ENCODE results near the gene PTPRZ1. TPM values are rescaled to one million over a fixed set of nuclear protein-coding genes. Genes with fewer than 3 reads are reported as not detected.

PTPRZ1 gene
- total RNA-seq, 4 donors from 2014 or later, result 3.5 to 26.4 (median 11.0) TPM

DNA sequence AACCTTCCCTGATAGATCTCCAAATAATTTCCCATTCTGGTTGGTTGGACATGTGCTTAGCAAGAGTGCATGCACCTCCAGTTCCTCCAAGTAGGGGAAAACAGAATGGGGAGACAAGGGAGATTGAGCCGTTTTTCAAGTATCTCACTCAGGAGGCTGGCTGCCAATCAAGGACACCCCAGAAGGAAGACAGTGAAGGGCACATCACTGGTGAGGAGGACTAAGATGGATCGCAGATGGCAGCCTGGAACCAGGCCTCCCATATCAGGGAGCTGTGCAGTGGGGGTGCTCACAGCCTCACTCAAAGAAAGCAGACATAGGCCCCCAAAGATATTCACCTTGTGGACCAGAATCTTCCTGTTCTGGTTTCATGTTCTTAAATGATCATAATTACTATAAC is 31.2 kb downstream of the PTPRZ1 start:
- Histone ChIP-seq H3K4me3 (no peak overlapping the region), H3K4me1 (no peaks in the 10 kb centered on the region), H3K36me3 (no peaks in the 10 kb centered on the region), H3K27me3 (no peaks in the 10 kb centered on the region), H3K27ac (no peak overlapping the region), H3K9me3 (no peaks in the 10 kb centered on the region)
- no peak for DNase-seq (ENCODE audit: low spot score in 2 of 2)
- TF ChIP-seq, protein P1, sequence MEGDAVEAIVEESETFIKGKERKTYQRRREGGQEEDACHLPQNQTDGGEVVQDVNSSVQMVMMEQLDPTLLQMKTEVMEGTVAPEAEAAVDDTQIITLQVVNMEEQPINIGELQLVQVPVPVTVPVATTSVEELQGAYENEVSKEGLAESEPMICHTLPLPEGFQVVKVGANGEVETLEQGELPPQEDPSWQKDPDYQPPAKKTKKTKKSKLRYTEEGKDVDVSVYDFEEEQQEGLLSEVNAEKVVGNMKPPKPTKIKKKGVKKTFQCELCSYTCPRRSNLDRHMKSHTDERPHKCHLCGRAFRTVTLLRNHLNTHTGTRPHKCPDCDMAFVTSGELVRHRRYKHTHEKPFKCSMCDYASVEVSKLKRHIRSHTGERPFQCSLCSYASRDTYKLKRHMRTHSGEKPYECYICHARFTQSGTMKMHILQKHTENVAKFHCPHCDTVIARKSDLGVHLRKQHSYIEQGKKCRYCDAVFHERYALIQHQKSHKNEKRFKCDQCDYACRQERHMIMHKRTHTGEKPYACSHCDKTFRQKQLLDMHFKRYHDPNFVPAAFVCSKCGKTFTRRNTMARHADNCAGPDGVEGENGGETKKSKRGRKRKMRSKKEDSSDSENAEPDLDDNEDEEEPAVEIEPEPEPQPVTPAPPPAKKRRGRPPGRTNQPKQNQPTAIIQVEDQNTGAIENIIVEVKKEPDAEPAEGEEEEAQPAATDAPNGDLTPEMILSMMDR (IDR thresholded peaks at IDR 0.05), result no peak
- TF ChIP-seq POLR2A (IDR thresholded peaks at IDR 0.05) (no peak), EP300 (IDR thresholded peaks at IDR 0.05) (no peak)
- 84 to 98% methylated on average over 2 of the region's 2 CpGs for WGBS, 2 donors

DNA sequence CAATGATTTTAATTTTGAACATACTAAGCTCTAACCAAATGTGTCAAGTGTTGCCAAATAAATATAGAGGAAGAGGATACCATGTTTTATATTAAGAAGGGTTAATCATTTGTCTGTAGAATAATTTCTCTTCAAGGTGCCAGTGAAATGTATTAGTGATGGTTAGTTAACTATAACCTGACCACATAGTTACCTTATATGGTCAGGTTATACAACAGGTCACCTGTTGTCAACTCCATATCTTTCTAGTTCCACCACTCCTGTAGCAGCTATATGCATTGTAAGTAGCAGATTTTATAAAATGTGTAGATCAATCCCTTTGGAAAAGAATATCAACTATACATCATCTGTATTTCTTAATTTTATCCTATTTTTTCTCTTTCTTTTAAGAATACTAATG is 35.1 kb downstream of the PTPRZ1 start:
- no peaks in the 10 kb centered on the region for H3K4me1 ChIP-seq
- DNase-seq (ENCODE audit: low spot score in 2 of 2), result no peak
- no peak overlapping the region for H3K4me3 ChIP-seq
- H3K36me3 ChIP-seq, result no peaks in the 10 kb centered on the region
- no peak overlapping the region for H3K27ac ChIP-seq
- H3K9me3 ChIP-seq, result no peaks in the 10 kb centered on the region
- TF ChIP-seq EP300 (IDR thresholded peaks at IDR 0.05), result no peak
- TF ChIP-seq, protein P1 (IDR thresholded peaks at IDR 0.05), result no peak
- no peak for TF ChIP-seq POLR2A (IDR thresholded peaks at IDR 0.05)
- no peaks in the 10 kb centered on the region for H3K27me3 ChIP-seq

DNA sequence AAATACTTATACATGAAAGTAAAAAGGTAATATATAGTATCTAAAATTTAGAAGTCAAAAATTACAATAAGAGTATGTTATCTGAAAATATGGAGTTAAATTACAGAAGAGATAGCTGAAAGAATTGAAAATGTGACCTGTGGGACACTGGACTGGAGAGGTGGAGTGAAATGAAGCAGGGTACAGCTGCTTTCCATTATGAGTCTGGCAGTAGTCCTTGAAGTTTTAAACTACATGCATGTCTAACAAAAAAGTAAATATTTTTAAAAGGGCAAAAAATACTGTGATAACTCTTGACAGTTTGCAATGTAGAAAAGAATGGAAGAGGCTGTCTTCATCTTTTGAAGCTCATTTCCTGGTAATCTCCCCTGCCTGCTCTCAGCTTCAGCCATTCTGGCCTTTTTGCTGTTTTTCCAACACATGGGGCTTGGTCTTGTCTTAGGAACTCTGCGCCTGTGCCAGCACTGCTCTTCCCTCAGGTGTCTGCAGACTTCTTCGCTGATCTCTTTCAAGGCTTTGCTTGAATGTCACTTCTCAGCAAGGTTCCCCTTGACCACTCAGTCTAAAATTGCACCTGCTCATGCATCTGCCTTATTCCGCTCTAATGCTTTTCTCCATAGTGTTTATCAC is 36.9 kb downstream of the PTPRZ1 start:
- WGBS, 2 donors, result 78 to 87% methylated on average over 3 of the region's 3 CpGs
- no peaks in the 10 kb centered on the region for H3K36me3 ChIP-seq
- DNase-seq (ENCODE audit: low spot score in 2 of 2), result no peak
- H3K4me1 ChIP-seq, result no peaks in the 10 kb centered on the region
- H3K4me3 ChIP-seq, result no peak overlapping the region
- H3K27me3 ChIP-seq, result no peaks in the 10 kb centered on the region
- TF ChIP-seq EP300 (IDR thresholded peaks at IDR 0.05), result no peak
- no peak for TF ChIP-seq POLR2A (IDR thresholded peaks at IDR 0.05)
- TF ChIP-seq, protein P1 (IDR thresholded peaks at IDR 0.05), result no peak
- no peak overlapping the region for H3K27ac ChIP-seq
- H3K9me3 ChIP-seq, result no peaks in the 10 kb centered on the region

GRCh38 chr7:121913947-121914675 is 41.1 kb downstream of the PTPRZ1 start:
- H3K4me1 ChIP-seq, result no peaks in the 10 kb centered on the region
- no peaks in the 10 kb centered on the region for H3K9me3 ChIP-seq
- H3K4me3 ChIP-seq, result no peak overlapping the region
- H3K27ac ChIP-seq, result no peak overlapping the region
- TF ChIP-seq, protein P1 (IDR thresholded peaks at IDR 0.05), result no peak
- TF ChIP-seq POLR2A (IDR thresholded peaks at IDR 0.05) (no peak), EP300 (IDR thresholded peaks at IDR 0.05) (no peak)
- no peaks in the 10 kb centered on the region for H3K36me3 ChIP-seq
- WGBS, 2 donors, result 54 to 59% methylated on average over 8 of the region's 8 CpGs
- H3K27me3 ChIP-seq, result no peaks in the 10 kb centered on the region
- no peak for DNase-seq (ENCODE audit: low spot score in 2 of 2)

DNA sequence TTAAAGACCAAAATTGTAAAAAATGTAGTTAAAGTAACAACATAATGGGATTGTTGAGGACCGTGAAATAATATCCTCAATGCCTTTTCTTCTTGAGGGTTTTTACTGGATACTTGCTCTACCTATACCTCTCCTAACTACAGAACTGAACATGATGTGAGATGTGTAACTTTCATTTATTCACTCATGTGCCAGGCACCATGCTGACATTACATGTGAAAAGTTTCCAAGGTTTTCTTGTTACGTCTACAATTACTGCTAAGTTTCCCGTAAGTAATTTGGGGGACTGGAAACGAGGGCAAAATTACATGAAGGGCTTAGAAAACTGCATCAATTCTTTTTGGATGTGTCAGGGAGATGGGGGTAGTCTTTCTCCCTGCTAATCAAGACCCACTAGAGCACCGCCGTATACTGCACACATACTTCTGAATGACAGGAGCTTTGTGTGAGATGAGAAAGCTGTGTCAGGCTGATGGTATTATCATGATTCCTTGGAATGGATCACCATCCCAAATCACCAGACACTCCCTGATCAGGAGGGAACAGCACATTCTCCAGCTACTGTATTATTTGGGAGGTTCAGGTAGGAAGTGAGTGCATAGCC is 41.8 kb downstream of the PTPRZ1 start:
- no peaks in the 10 kb centered on the region for H3K36me3 ChIP-seq
- WGBS, 2 donors, result 63 to 72% methylated on average over 6 of the region's 6 CpGs

More for the DNA sequence above, 41.8 kb downstream of the PTPRZ1 start:
- Histone ChIP-seq H3K27ac (no peak overlapping the region), H3K4me1 (no peaks in the 10 kb centered on the region), H3K9me3 (no peaks in the 10 kb centered on the region), H3K4me3 (no peak overlapping the region), H3K27me3 (no peaks in the 10 kb centered on the region)
- DNase-seq (ENCODE audit: low spot score in 2 of 2), result no peak
- TF ChIP-seq, protein P1 (IDR thresholded peaks at IDR 0.05), result no peak
- TF ChIP-seq EP300 (IDR thresholded peaks at IDR 0.05) (no peak), POLR2A (IDR thresholded peaks at IDR 0.05) (no peak)
